Endothelial cell of umbilical vein (primary cell): Measurements from ENCODE around the gene RUNDC3A. TPM values are rescaled to one million over a fixed set of nuclear protein-coding genes. Genes with fewer than 3 reads are reported as not detected.
A peak's percentile ranks its signal among the peaks of the same experiment; 100 is the strongest.

Experiments used
- BruUV-seq: library from RNA; stranded (reverse); fragments of 400-500 nt; replicated peaks from 2 replicates; lab custom pipeline; 2021; lab: Mats Ljungman, UMichigan
- CTCF ChIA-PET: fragments of 300-600, 350-600 bp; sonication (Branson Sonifier 250); formaldehyde crosslinking; loops from one replicate; lab custom pipeline; 2021; ENCODE audit warnings: antibody characterized with exemption, inconsistent platforms; lab: Charles Lee
- POLR2A ChIA-PET: fragments of 300-600, 350-600 bp; sonication (Branson Sonifier 250); formaldehyde crosslinking; loops from one replicate; lab custom pipeline; 2021; ENCODE audit warnings: antibody characterized with exemption, inconsistent platforms; lab: Charles Lee
- DNase-seq: peaks from one replicate; pipeline ENCODE4 v3.0.0-alpha.2; 2011; ENCODE audit warnings: low read depth, low spot score
- FAIRE-seq: peaks from 2 replicates; lab custom pipeline; 2011; peaks lifted over from hg19 to GRCh38; lab: Jason Lieb, UNC
- H2AFZ ChIP-seq: 2 replicates; pipeline ENCODE4 v1.6.0; 2012; ENCODE audit warnings: low read depth, low read length, control low read depth, inconsistent platforms
- H3K27ac ChIP-seq: 2 replicates; pipeline ENCODE4 v1.5.1; 2011; ENCODE audit warnings: low read depth, mild to moderate bottlenecking, control low read depth, low read length, moderate library complexity; ENCODE audit not compliant: insufficient read depth
- H3K27me3 ChIP-seq, 2 experiments: 2 replicates each; pipeline versions ENCODE4 v1.6.0 to v1.6.1; 2011; ENCODE audit warnings: low read length in 2 of 2, mixed read lengths in 1 of 2; ENCODE audit not compliant: control insufficient read depth in 2 of 2, insufficient read depth in 2 of 2
- H3K36me3 ChIP-seq, 2 experiments: 2 replicates in 1 of 2; 3 replicates in 1 of 2; pipeline ENCODE4 v1.5.1; 2011; ENCODE audit warnings: low read length in 2 of 2, mild to moderate bottlenecking in 1 of 2, moderate library complexity in 1 of 2; ENCODE audit not compliant: control insufficient read depth in 2 of 2, insufficient read depth in 2 of 2; ENCODE audit errors: extremely low read depth in 1 of 2
- H3K4me1 ChIP-seq: 3 replicates; pipeline ENCODE4 v1.5.1; 2011; ENCODE audit warnings: mild to moderate bottlenecking, low read length; ENCODE audit not compliant: control insufficient read depth, insufficient read depth; ENCODE audit errors: extremely low read depth
- H3K4me2 ChIP-seq: 2 replicates; pipeline ENCODE4 v1.6.1; 2011; ENCODE audit warnings: low read length, control low read depth, mixed read lengths; ENCODE audit not compliant: insufficient read depth
- H3K4me3 ChIP-seq, 3 experiments: fragments of 200-600 bp in 1 of 3; sonication (generic), shearing (Covaris generic) in 1 of 3; replicated peaks in 1 of 3; 2 replicates each; pipeline ENCODE4 v1.5.1; 2011 to 2016; ENCODE audit warnings: control low read depth in 3 of 3, low read length in 3 of 3, mild to moderate bottlenecking in 2 of 3, inconsistent platforms in 1 of 3, low read depth in 1 of 3, moderate library complexity in 1 of 3; ENCODE audit not compliant: insufficient read depth in 1 of 3
- H3K79me2 ChIP-seq: 2 replicates; pipeline ENCODE4 v1.6.0; 2012; ENCODE audit warnings: low read length, inconsistent platforms; ENCODE audit not compliant: control insufficient read depth, insufficient read depth
- H3K9ac ChIP-seq: replicated peaks from 2 replicates; pipeline ENCODE3; 2011; ENCODE audit warnings: low read length, control low read depth; ENCODE audit not compliant: insufficient read depth; ENCODE audit errors: extremely low read depth
- H3K9me1 ChIP-seq: replicated peaks from 3 replicates; pipeline ENCODE4 v1.6.0; 2011; ENCODE audit warnings: mild to moderate bottlenecking, low read length; ENCODE audit not compliant: control insufficient read depth, insufficient read depth; ENCODE audit errors: extremely low read depth
- H3K9me3 ChIP-seq: replicated peaks from 2 replicates; pipeline ENCODE4 v1.5.1; 2012; ENCODE audit warnings: low read length, inconsistent platforms; ENCODE audit not compliant: control insufficient read depth, insufficient read depth
- H4K20me1 ChIP-seq: replicated peaks from 2 replicates; pipeline ENCODE3; 2011; ENCODE audit warnings: mild to moderate bottlenecking, low read length; ENCODE audit not compliant: control insufficient read depth, insufficient read depth; ENCODE audit errors: extremely low read depth
- CTCF ChIP-seq, 2 donors: IDR thresholded peaks; 1 replicate in 1 of 2; 2 replicates in 1 of 2; pipeline ENCODE4 v1.5.1; 2011; ENCODE audit warnings: low read length in 2 of 2, mild to moderate bottlenecking in 2 of 2, moderate library complexity in 2 of 2, control low read depth in 1 of 2, inconsistent platforms in 1 of 2, low read depth in 1 of 2; ENCODE audit not compliant: insufficient read depth in 1 of 2; ENCODE audit errors: extremely low read depth in 1 of 2
- MAX ChIP-seq: IDR thresholded peaks from 2 replicates; pipeline ENCODE4 v1.6.1; 2011; ENCODE audit not compliant: insufficient read depth, insufficient read length
- dilution Hi-C: fragments of 300-500 bp; cut with MboI; formaldehyde crosslinking; loops from one replicate; pipeline ENCODE4 v1.15.0; 2019; ENCODE audit warnings: low sequenced_read_pairs; ENCODE audit not compliant: extremely low pct_ligation_motif_present
- intact Hi-C: fragments of 100-400 bp; cut with micrococcal nuclease; formaldehyde crosslinking; loops from one replicate; pipeline ENCODE4 v1.10.0; 2022
- polyA plus RNA-seq, 4 experiments: library from polyadenylated mRNA; depleted of rRNA in 3 of 4; stranded (reverse) in 3 of 4; unstranded in 1 of 4; fragments of >200 nt; gene quantifications; 2 replicates each; pipeline versions ENCODE4 v1.2.1 to v1.2.3, GENCODE V29; 2011 to 2012; ENCODE audit warnings: missing spikeins in 1 of 4
- total RNA-seq: library from RNA; stranded (reverse); gene quantifications from 2 replicates; pipeline ENCODE4 v1.2.3, GENCODE V29; 2021

Gene RUNDC3A
- total and polyA plus RNA-seq, 2 donors (not counting 3 experiments of a cell fraction or from before 2014, with no cell fraction given) = 0.12 TPM; not detected in 1

GRCh38 chr17:44354582-44355561, 46.5 kb downstream of the RUNDC3A start:
- no peaks in the 10 kb centered on the region for H4K20me1 ChIP-seq
- BruUV-seq = no TSS peak
- H3K4me3 ChIP-seq = no peak overlapping the region
- no peak for TF ChIP-seq MAX
- TF ChIP-seq CTCF (IDR thresholded peaks at IDR 0.05; ENCODE audit: extremely low read depth in 1 of 2, insufficient read depth in 1 of 2, low read depth in 1 of 2, low read length in 2 of 2) = peak in 1 of 2 donors; percentile 9
- POLR2A ChIA-PET = no interaction called here
- dilution Hi-C loops = no loop called here
- no peaks in the 10 kb centered on the region for H3K9me1 ChIP-seq
- H3K27ac ChIP-seq = no peak overlapping the region
- CTCF ChIA-PET = interaction anchor here (0.6 to 3.1 kb wide), 4 partner anchors 8 to 168 kb away, joined by 3 to 12 read pairs (median 4); partner anchors contain the start of genes FAM171A2 and GRN
- DNase-seq = no peak
- no peaks in the 10 kb centered on the region for H3K4me1 ChIP-seq
- H3K27me3 ChIP-seq = no peaks in the 10 kb centered on the region
- H3K9me3 ChIP-seq = no peaks in the 10 kb centered on the region
- intact Hi-C loops = no loop called here
- peaks cover 6 to 31% of the 10 kb centered on the region in 2 experiments for H3K36me3 ChIP-seq
- no peaks in the 10 kb centered on the region for H3K79me2 ChIP-seq
- no peak overlapping the region for H3K4me2 ChIP-seq
- FAIRE-seq = no peak
- H3K9ac ChIP-seq = no peak overlapping the region
- no peak overlapping the region for H2AFZ ChIP-seq
